ENCODE measurements around the gene TCP11L1.

TCP11L1 gene

GRCh38 chr11:33001281-33001680 lies 38.1 kb upstream of the TCP11L1 start:
- Histone ChIP-seq H3K4me1 (no peaks in the 10 kb centered on the region), H3K9me3 (no peaks in the 10 kb centered on the region), H3K36me3 (no peaks in the 10 kb centered on the region), H3K27me3 (no peaks in the 10 kb centered on the region), H3K27ac (no peak overlapping the region), H3K4me3 (no peak overlapping the region)
- intact Hi-C loops (cut with DNase I; ENCODE audit: low total_unique reads) = no loop called here
- DNase-seq = no peak
- TF ChIP-seq CTCF (IDR thresholded peaks at IDR 0.05) = no peak

DNA sequence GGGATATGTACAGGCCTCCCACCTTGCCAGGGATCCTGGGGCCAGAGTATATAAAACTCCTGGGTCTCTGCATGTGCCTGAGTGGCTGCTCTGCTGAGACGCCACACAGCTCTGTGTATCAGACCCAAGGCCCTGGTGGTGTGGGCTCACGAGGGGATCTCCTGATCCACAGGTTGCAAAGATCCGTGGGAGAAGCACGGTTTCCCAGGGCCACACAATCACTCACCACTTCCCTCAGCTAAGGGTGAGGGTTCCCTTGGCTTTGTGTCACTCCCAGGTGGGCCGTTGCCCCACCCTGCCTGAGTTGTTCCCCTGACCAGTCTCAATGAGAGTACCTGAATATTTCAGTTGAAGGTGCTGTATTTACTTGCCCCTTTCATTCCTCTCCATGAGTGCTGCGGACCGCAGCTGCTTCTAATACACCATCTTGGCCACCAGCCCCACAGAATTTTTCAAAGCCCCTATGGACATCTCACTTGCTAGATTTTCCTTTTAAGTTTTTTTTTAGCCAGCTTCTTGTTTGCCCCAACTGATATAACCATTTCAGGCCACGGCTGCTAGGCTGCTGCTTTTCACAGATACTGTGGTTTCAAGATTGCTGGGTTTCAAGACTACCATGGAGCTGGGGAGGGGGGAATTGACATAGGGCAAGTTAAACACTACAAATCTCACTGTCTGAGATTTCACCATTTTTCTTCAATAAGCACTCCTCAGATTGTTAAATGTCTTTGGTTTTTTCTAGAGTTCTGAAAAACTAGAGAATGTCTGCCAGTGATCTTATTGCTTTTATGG lies 37.4 kb upstream of the TCP11L1 start:
- Histone ChIP-seq H3K4me3 (no peak overlapping the region), H3K27ac (no peak overlapping the region), H3K27me3 (no peaks in the 10 kb centered on the region), H3K9me3 (no peaks in the 10 kb centered on the region), H3K4me1 (no peaks in the 10 kb centered on the region), H3K36me3 (no peaks in the 10 kb centered on the region)
- no peak for DNase-seq
- no peak for TF ChIP-seq CTCF (IDR thresholded peaks at IDR 0.05)
- intact Hi-C loops (cut with DNase I; ENCODE audit: low total_unique reads) = no loop called here

GRCh38 chr11:33005175-33005574 lies 34.2 kb upstream of the TCP11L1 start:
- H3K4me1 ChIP-seq = no peaks in the 10 kb centered on the region
- H3K27me3 ChIP-seq = no peaks in the 10 kb centered on the region
- no peak overlapping the region for H3K4me3 ChIP-seq
- no peak for TF ChIP-seq CTCF (IDR thresholded peaks at IDR 0.05)
- intact Hi-C loops (cut with DNase I; ENCODE audit: low total_unique reads) = no loop called here
- DNase-seq = no peak
- H3K36me3 ChIP-seq = no peaks in the 10 kb centered on the region
- no peak overlapping the region for H3K27ac ChIP-seq
- H3K9me3 ChIP-seq = no peaks in the 10 kb centered on the region

GRCh38 chr11:33006010-33006409 lies 33.4 kb upstream of the TCP11L1 start:
- H3K27me3 ChIP-seq = no peaks in the 10 kb centered on the region
- H3K27ac ChIP-seq = no peak overlapping the region
- DNase-seq = no peak
- TF ChIP-seq CTCF (IDR thresholded peaks at IDR 0.05) = no peak
- H3K4me3 ChIP-seq = no peak overlapping the region
- H3K36me3 ChIP-seq = no peaks in the 10 kb centered on the region
- intact Hi-C loops (cut with DNase I; ENCODE audit: low total_unique reads) = no loop called here
- H3K4me1 ChIP-seq = no peaks in the 10 kb centered on the region
- no peaks in the 10 kb centered on the region for H3K9me3 ChIP-seq

DNA sequence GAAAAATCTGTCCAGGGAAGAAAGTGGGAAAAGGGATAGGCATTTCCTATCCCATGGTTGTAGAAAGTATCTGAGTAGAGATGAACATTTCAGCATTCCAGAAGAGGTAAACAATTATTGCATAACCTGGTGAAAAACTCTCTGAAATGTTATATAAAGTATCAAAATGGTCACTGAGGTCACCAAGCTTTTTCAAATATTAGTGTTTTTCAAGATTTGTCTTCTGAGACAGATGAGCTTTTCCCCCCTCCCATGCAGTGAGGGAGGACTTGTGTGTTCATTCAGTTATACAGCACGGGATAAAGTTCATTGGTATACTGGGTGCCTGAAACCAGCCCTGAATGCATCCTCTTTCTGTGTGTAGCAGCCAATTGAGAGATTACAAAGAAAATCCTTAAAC lies 25.6 kb upstream of the TCP11L1 start:
- Histone ChIP-seq H3K27me3 (peaks cover 0 to 1% of the 10 kb centered on the region in 2 donors), H3K4me1 (peaks cover 0 to 14% (median 3%) of the 10 kb centered on the region in 4 donors), H3K27ac (no peak overlapping the region), H3K9me3 (no peaks in the 10 kb centered on the region), H3K36me3 (no peaks in the 10 kb centered on the region), H3K4me3 (no peak overlapping the region)
- TF ChIP-seq CTCF (IDR thresholded peaks at IDR 0.05) = no peak
- intact Hi-C loops (cut with DNase I; ENCODE audit: low total_unique reads) = no loop called here
- DNase-seq = no peak

Data from tibial artery (tissue), 4 donors.